Measurements from ENCODE around the gene IRAK1.
A peak's percentile ranks its signal among the peaks of the same experiment; 100 is the strongest.

The IRAK1 gene

DNA sequence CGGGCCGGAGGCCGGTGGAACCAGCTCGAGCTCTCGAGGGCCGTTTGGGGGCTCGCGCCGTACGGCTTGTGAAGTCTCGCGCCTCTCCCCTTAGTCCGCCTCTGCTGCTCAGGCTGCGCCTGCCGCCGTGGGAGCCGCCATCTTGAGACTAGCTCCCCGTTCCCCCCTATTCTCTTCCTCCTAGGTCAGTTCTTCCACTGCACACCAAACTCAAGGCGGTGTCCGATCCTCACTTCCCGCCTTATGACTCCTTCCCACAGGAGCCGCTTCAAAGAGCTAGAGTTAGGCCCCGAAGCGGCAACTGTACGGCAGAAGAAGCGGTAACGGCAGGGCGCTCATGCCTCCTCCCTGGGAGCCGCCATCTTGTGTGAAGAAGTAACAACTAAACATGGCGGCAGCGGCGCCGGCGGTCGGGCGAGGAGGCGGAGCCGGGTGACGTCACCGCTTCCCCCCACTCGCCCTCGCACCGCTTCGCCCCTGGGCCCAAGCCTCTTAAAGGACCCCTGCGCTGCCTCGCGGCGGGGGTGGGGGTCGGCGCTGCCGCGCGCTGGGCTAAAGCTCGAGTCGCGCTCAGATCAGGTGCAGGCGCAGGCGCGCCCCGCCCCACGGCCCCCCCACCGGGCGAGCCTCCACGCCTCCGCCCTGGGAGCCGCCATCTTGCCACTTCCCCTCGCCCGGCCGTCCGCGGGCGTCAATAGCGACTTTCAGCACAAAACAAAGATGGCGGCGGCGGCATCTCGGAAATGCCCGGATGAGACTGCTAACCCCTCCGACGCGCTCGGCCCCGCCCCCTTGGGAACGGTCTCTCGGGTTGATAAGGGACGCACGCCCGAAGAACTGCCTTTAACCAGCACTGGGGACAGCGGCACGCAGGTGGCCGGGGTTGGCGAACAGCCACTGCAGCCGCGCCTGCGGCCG, 48.0 kb downstream of the IRAK1 start, which contains the start of gene HCFC1:
HCFC1 (minus strand) TSS at position 369 of the 918 bp plus-strand sequence. CDS start 978 bp downstream, outside the sequence.
- peak within 1 kb of the TSS; percentile 97 for H3K4me3 ChIP-seq (ENCODE audit: low read depth, low read length)
- TF ChIP-seq, protein P1, sequence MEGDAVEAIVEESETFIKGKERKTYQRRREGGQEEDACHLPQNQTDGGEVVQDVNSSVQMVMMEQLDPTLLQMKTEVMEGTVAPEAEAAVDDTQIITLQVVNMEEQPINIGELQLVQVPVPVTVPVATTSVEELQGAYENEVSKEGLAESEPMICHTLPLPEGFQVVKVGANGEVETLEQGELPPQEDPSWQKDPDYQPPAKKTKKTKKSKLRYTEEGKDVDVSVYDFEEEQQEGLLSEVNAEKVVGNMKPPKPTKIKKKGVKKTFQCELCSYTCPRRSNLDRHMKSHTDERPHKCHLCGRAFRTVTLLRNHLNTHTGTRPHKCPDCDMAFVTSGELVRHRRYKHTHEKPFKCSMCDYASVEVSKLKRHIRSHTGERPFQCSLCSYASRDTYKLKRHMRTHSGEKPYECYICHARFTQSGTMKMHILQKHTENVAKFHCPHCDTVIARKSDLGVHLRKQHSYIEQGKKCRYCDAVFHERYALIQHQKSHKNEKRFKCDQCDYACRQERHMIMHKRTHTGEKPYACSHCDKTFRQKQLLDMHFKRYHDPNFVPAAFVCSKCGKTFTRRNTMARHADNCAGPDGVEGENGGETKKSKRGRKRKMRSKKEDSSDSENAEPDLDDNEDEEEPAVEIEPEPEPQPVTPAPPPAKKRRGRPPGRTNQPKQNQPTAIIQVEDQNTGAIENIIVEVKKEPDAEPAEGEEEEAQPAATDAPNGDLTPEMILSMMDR (IDR thresholded peaks at IDR 0.05; ENCODE audit: low read depth, low read length, missing control alignments), result no peak
- peak; percentile 46 for DNase-seq (ENCODE audit: low read depth)

DNA sequence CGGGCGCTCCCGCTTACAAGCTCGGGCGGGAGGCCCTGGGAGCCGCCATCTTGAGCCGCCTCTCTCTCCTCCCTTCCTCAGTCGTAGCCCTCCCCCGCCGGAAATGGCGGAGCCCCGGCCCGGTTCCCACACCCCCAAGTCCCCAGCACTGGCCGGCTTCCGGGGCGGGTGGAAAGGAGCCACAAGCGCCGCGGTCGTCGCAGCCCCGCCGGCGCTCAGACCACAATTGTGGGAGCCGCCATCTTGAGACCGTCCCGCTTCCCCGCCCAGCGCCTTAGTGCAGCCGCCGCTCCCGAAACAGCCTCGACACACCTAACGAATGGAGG, 48.6 kb downstream of the IRAK1 start:
- TF ChIP-seq, protein P1 (IDR thresholded peaks at IDR 0.05; ENCODE audit: low read depth, low read length, missing control alignments), result no peak
- H3K4me3 ChIP-seq (ENCODE audit: low read depth, low read length), result peak overlapping the region; percentile 97
- peak; percentile 57 for DNase-seq (ENCODE audit: low read depth)

DNA sequence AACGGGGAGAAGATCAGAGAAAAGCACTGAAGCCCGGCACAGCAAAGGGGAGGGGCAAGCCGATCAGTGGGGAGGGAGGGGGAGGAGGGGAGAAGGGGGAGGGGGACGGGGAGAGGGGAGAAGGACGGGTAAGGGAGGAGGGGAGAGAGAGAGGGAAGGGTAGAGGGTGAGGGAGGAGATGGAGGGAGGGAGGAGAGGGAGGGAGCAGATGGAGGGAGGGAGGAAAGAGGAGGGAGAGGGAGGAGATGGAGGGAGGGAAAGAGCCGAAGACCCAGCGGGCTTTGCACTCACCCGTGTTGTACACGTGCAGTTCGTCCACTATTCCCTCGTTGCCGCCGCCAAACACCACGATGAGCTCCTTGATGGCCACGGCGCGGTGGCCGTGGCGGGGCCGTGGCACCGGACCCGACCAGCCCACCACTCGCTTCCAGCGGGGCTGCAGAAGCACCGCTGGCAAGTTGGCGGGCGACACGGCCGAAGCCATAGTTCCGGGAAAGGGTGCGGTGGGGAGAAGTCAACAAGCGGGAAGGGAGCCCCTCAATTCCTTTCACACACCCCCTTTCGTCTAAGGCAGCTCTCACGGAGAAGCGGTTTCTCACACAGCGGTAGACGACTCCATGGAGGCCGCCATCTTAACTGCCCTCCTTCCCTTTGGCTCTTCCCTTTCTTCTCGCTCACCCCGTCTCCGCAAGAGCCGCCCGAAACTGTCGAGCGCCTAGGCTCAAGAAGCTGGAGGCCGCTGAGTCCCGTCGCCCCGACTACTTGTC, 49.2 kb downstream of the IRAK1 start:
- DNase-seq (ENCODE audit: low read depth), result no peak
- TF ChIP-seq, protein P1 (IDR thresholded peaks at IDR 0.05; ENCODE audit: low read depth, low read length, missing control alignments), result no peak
- H3K4me3 ChIP-seq (ENCODE audit: low read depth, low read length), result peak overlapping the region; percentile 97

DNA sequence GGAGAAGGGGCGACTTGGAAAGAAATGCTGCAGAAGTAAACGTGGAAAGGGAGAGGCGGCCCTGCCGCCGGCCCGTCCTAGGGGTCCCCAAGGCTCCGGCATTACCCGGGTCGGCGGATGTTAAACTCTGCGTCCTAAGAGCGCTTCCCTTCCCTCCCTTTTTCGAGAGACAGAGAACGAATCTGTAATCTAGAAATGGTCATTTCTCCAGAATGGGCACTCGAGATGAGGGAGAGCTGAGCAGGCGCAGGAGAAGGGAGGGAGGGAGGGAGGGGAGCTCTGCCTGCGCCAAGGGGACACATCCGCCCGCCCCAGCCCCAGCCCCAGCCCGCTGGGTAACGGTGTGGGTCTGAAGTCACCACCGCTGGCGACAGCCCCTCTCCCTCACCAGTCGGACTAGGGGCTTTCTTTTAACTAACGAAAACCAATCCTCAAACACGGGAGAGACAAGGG, 49.8 kb downstream of the IRAK1 start:
- peak overlapping the region; percentile 97 for H3K4me3 ChIP-seq (ENCODE audit: low read depth, low read length)
- TF ChIP-seq, protein P1 (IDR thresholded peaks at IDR 0.05; ENCODE audit: low read depth, low read length, missing control alignments), result no peak
- no peak for DNase-seq (ENCODE audit: low read depth)

DNA sequence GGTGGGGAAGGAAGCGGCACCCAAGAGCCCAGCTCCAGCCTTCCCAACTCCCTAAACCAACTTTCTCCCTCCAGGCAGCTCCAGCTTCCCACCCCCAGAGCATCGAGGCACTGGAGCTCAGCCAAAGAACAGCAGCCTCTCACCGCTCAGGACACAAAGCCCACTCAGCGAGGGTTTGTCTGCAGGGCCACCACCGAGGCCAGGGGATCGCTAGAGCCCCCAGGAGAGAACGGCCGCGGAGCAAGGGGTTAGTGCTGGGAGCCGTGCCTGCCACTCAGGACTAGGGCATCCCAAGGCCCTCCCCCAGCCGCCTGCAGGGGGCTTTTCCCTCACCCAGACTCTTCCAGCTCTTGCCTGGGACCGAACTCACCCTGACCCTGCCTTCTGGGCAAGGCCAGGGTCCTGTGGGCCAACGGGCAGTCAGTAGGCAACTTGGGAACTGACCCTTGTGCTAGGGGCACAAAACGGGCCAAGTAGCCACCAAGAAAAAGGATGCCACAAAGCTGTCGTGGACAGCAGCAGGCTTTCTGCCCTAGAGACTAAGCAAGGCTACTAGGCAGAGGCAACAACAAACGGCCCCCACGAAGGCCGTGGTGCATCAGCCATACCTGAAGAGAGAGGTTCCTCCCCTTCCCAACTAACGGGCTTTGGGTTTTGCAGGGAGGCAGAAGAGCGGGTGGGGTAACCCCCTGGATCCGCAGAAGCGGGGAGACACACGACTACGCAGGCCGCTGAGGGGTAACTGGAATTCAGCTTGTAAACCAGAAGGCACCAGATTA, 50.4 kb downstream of the IRAK1 start:
- H3K4me3 ChIP-seq (ENCODE audit: low read depth, low read length), result peak overlapping the region; percentile 97
- DNase-seq (ENCODE audit: low read depth), result no peak
- TF ChIP-seq, protein P1 (IDR thresholded peaks at IDR 0.05; ENCODE audit: low read depth, low read length, missing control alignments), result no peak

DNA sequence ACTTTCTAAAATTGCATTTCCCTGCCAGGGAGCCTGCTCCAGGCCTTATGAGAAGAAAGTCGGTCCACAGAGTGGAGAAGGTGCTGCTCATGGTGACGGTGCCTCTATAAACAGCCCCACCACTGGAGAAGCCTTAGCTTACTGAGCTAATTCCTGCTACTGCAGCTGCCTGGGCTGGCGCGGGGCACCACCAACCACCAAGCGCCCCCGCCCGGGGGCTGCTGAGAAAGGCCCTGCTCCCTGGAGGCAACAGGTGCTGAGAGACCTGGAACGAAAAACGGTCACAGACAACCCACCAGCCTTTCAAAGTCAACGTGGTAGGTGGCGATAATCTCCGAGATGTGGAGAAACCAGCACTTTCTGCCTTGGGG, 51.0 kb downstream of the IRAK1 start:
- no peak for DNase-seq (ENCODE audit: low read depth)
- peak overlapping the region; percentile 97 for H3K4me3 ChIP-seq (ENCODE audit: low read depth, low read length)
- TF ChIP-seq, protein P1 (IDR thresholded peaks at IDR 0.05; ENCODE audit: low read depth, low read length, missing control alignments), result peak; percentile 22
